Airway epithelial cell (primary cell): ENCODE data around the gene CPA3. TPM values are rescaled to one million over a fixed set of nuclear protein-coding genes. Genes with fewer than 3 reads are reported as not detected.

Experiments
- total RNA-seq: library from RNA; depleted of rRNA; stranded (reverse); fragments of >200 nt; gene quantifications from 2 replicates; pipeline ENCODE4 v1.2.3, GENCODE V29; 2015

Gene CPA3
- not detected in 2 replicates for total RNA-seq

GRCh38 chr3:148865049-148865448, at the start of gene CPA3:
Gene CPA3 (plus strand): TSS chr3:148865296. CDS start chr3:148865308, 12 bp downstream.

GRCh38 chr3:148827585-148827984, 37.5 kb upstream of the CPA3 start, which contains the start of gene CPB1:
Gene CPB1 (plus strand): TSS chr3:148827811. CDS start chr3:148827824, 13 bp downstream.

Other genes with a start within 250 kb of the CPA3 start
- 0.07 TPM in 1 of 2 replicates, not detected in the other for gene AGTR1, start 167.4 kb upstream of the CPA3 start, total RNA-seq
- gene CPB1, start 37.5 kb upstream of the CPA3 start, total RNA-seq: not detected in 2 replicates
- gene GYG1, start 126.2 kb downstream of the CPA3 start, total RNA-seq: 13.1 and 24.4 TPM in 2 replicates
- gene HLTF, start 221.2 kb downstream of the CPA3 start, total RNA-seq: 13.5 and 14.4 TPM in 2 replicates